CD4-positive, alpha-beta T cell (primary cell): ENCODE results near the gene CPNE4. TPM values are rescaled to one million over a fixed set of nuclear protein-coding genes. Genes with fewer than 3 reads are reported as not detected.

Experiments used
- ATAC-seq: fragments of 200-7000 bp; cut with Tn5 transposase; one replicate; pipeline ENCODE4 v1.10.0; 2022; ENCODE audit warnings: mild to moderate bottlenecking; ENCODE audit not compliant: poor library complexity
- CTCF ChIA-PET: fragments of 350-600 bp; sonication (Branson Sonifier 250); formaldehyde crosslinking; loops from one replicate; lab custom pipeline; 2021; ENCODE audit warnings: antibody characterized with exemption, inconsistent platforms; lab: Charles Lee
- POLR2A ChIA-PET: fragments of 350-600 bp; sonication (Branson Sonifier 250); formaldehyde crosslinking; loops from one replicate; lab custom pipeline; 2021; ENCODE audit warnings: antibody characterized with exemption, inconsistent platforms; lab: Charles Lee
- DNase-seq, 14 experiments: peaks; one replicate each; pipeline ENCODE4 v3.0.0-alpha.2; 2013 to 2020; ENCODE audit warnings: mixed read lengths in 2 of 14
- H3K27ac ChIP-seq, 2 donors: one replicate each; pipeline versions ENCODE4 v1.5.1 to v1.7.0; 2013; ENCODE audit warnings: low read length in 2 of 2, low read depth in 1 of 2, mild to moderate bottlenecking in 1 of 2
- H3K27me3 ChIP-seq, 2 experiments: 1 replicate in 1 of 2; 2 replicates in 1 of 2; pipeline versions ENCODE4 v1.6.1 to v1.7.0; 2013; ENCODE audit warnings: low read length in 2 of 2, control low read depth in 1 of 2, mild to moderate bottlenecking in 1 of 2, moderate library complexity in 1 of 2; ENCODE audit not compliant: insufficient read depth in 2 of 2, control insufficient read depth in 1 of 2
- H3K36me3 ChIP-seq: one replicate; pipeline ENCODE4 v1.6.1; 2013; ENCODE audit warnings: low read length, control low read depth; ENCODE audit not compliant: insufficient read depth
- H3K4me1 ChIP-seq: one replicate; pipeline ENCODE4 v1.6.1; 2013; ENCODE audit warnings: low read length, control low read depth; ENCODE audit not compliant: insufficient read depth
- H3K4me3 ChIP-seq: one replicate; pipeline ENCODE4 v1.5.1; 2013; ENCODE audit warnings: mild to moderate bottlenecking, low read length, moderate library complexity
- H3K9me3 ChIP-seq, 2 experiments: 1 replicate in 1 of 2; 2 replicates in 1 of 2; pipeline versions ENCODE4 v1.6.1 to v1.7.0; 2013; ENCODE audit warnings: low read length in 2 of 2, mild to moderate bottlenecking in 2 of 2, control low read depth in 1 of 2, moderate library complexity in 1 of 2; ENCODE audit not compliant: control insufficient read depth in 1 of 2, insufficient read depth in 1 of 2
- H3K27ac Mint-ChIP-seq: one replicate; pipeline ENCODE4 v1.8.0; 2020; ENCODE audit warnings: mixed read lengths
- H3K27me3 Mint-ChIP-seq: one replicate; pipeline ENCODE4 v1.8.0; 2021; ENCODE audit warnings: mixed read lengths
- H3K36me3 Mint-ChIP-seq: one replicate; pipeline ENCODE4 v1.8.0; 2021; ENCODE audit warnings: low read depth, mixed read lengths
- H3K4me1 Mint-ChIP-seq: one replicate; pipeline ENCODE4 v1.8.0; 2021; ENCODE audit warnings: low read depth, mixed read lengths
- H3K4me3 Mint-ChIP-seq: one replicate; pipeline ENCODE4 v1.8.0; 2020; ENCODE audit warnings: mild to moderate bottlenecking, mixed read lengths
- H3K9me3 Mint-ChIP-seq: one replicate; pipeline ENCODE4 v1.8.0; 2020; ENCODE audit warnings: mixed read lengths
- intact Hi-C, 2 experiments: fragments of 100-400 bp; cut with DNase I in 1 of 2; cut with micrococcal nuclease in 1 of 2; formaldehyde crosslinking; loops; one replicate each; pipeline versions ENCODE4 v1.15.1 to v1.9.0; 2023 to 2025; cut with DNase I, micrococcal nuclease
- total RNA-seq, 174 experiments: library from RNA in 2 of 174; stranded (reverse) in 2 of 174; gene quantifications; one replicate each; pipeline ENCODE4 v1.2.3 and lab custom pipeline; 2021 to 2026
- TF ChIP-seq, protein P1 (sequence below): fragments of 200-600 bp; IDR thresholded peaks from one replicate; pipeline ENCODE4 v1.8.0; 2022; ENCODE audit warnings: antibody characterized with exemption, mild to moderate bottlenecking

CPNE4 gene
- total RNA-seq, 2 experiments from 2014 or later = not detected

- no peaks in the 10 kb centered on the region for H3K9me3 ChIP-seq
- ChIA-PET CTCF (no interaction called here), POLR2A (no interaction called here)
- Mint-ChIP-seq H3K27me3 (peaks cover 16% of the 10 kb centered on the region), H3K9me3 (no peaks in the 10 kb centered on the region), H3K27ac (no peak overlapping the region), H3K36me3 (no peaks in the 10 kb centered on the region), H3K4me1 (no peaks in the 10 kb centered on the region), H3K4me3 (no peak overlapping the region)
- H3K4me3 ChIP-seq = no peak overlapping the region
- no peak overlapping the region for H3K27ac ChIP-seq
- intact Hi-C loops = no loop called here
- ATAC-seq (no peak), DNase-seq (no peak)
- peaks cover 0 to 2% of the 10 kb centered on the region in 2 experiments for H3K27me3 ChIP-seq
- H3K4me1 ChIP-seq = no peaks in the 10 kb centered on the region
- TF ChIP-seq, protein P1, sequence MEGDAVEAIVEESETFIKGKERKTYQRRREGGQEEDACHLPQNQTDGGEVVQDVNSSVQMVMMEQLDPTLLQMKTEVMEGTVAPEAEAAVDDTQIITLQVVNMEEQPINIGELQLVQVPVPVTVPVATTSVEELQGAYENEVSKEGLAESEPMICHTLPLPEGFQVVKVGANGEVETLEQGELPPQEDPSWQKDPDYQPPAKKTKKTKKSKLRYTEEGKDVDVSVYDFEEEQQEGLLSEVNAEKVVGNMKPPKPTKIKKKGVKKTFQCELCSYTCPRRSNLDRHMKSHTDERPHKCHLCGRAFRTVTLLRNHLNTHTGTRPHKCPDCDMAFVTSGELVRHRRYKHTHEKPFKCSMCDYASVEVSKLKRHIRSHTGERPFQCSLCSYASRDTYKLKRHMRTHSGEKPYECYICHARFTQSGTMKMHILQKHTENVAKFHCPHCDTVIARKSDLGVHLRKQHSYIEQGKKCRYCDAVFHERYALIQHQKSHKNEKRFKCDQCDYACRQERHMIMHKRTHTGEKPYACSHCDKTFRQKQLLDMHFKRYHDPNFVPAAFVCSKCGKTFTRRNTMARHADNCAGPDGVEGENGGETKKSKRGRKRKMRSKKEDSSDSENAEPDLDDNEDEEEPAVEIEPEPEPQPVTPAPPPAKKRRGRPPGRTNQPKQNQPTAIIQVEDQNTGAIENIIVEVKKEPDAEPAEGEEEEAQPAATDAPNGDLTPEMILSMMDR = no peak
- H3K36me3 ChIP-seq = no peaks in the 10 kb centered on the region
Measured at GRCh38 chr3:131847966-131848510, 186.8 kb downstream of the CPNE4 start.

- Histone ChIP-seq H3K4me1 (no peaks in the 10 kb centered on the region), H3K27me3 (peaks cover 0 to 2% of the 10 kb centered on the region in 2 experiments), H3K27ac (no peak overlapping the region), H3K9me3 (no peaks in the 10 kb centered on the region), H3K4me3 (no peak overlapping the region), H3K36me3 (no peaks in the 10 kb centered on the region)
- DNase-seq (no peak), ATAC-seq (no peak)
- TF ChIP-seq, protein P1 = no peak
- Mint-ChIP-seq H3K36me3 (no peaks in the 10 kb centered on the region), H3K4me3 (no peak overlapping the region), H3K9me3 (no peaks in the 10 kb centered on the region), H3K27ac (no peak overlapping the region), H3K4me1 (no peaks in the 10 kb centered on the region), H3K27me3 (peaks cover 13% of the 10 kb centered on the region)
- ChIA-PET POLR2A (no interaction called here), CTCF (no interaction called here)
- intact Hi-C loops = no loop called here
Measured at GRCh38 chr3:131846296-131846924, 188.4 kb downstream of the CPNE4 start.

- no peak for ATAC-seq
- TF ChIP-seq, protein P1 = no peak
- Histone ChIP-seq H3K4me3 (no peak overlapping the region), H3K9me3 (no peaks in the 10 kb centered on the region), H3K27ac (no peak overlapping the region), H3K4me1 (no peaks in the 10 kb centered on the region), H3K27me3 (peaks cover 0 to 2% of the 10 kb centered on the region in 2 experiments), H3K36me3 (no peaks in the 10 kb centered on the region)
- Mint-ChIP-seq H3K9me3 (no peaks in the 10 kb centered on the region), H3K36me3 (no peaks in the 10 kb centered on the region), H3K4me1 (no peaks in the 10 kb centered on the region), H3K4me3 (no peak overlapping the region), H3K27me3 (peaks cover 5% of the 10 kb centered on the region), H3K27ac (no peak overlapping the region)
- ChIA-PET CTCF (no interaction called here), POLR2A (no interaction called here)
- no peak for DNase-seq
- intact Hi-C loops = no loop called here
Measured at GRCh38 chr3:131843174-131843573, 191.6 kb downstream of the CPNE4 start.
